C4-2B (cell line): ENCODE data around the gene UBE2E2.

Source experiments
- ZFX ChIP-seq: fragments of 450-650 bp; IDR thresholded peaks from 2 replicates; pipeline ENCODE4 v1.6.1; 2017
- TF ChIP-seq, protein P1 (sequence below): fragments of 450-650 bp; conservative IDR thresholded peaks from 2 replicates; pipeline ENCODE4 v1.5.1; 2017; ENCODE audit warnings: mild to moderate bottlenecking

DNA sequence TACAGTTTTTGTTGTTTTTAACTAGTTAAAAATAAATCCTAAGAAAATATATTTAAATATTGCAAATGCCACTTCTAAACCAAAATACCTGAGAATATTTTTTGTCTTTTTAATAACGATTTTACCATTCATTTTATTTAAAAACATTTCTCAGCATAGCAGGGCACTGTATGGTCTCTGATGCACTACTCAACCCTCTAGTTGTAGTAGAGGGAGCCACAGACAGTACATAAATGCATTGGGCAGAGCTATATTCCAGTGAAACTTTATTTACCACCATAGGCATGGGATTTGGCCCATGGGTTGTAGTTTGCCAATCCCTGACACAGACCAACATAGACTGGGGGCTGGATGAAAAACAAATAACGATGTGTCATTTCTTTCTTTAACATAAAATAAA, 388.2 kb downstream of the UBE2E2 start:
- TF ChIP-seq, protein P1, sequence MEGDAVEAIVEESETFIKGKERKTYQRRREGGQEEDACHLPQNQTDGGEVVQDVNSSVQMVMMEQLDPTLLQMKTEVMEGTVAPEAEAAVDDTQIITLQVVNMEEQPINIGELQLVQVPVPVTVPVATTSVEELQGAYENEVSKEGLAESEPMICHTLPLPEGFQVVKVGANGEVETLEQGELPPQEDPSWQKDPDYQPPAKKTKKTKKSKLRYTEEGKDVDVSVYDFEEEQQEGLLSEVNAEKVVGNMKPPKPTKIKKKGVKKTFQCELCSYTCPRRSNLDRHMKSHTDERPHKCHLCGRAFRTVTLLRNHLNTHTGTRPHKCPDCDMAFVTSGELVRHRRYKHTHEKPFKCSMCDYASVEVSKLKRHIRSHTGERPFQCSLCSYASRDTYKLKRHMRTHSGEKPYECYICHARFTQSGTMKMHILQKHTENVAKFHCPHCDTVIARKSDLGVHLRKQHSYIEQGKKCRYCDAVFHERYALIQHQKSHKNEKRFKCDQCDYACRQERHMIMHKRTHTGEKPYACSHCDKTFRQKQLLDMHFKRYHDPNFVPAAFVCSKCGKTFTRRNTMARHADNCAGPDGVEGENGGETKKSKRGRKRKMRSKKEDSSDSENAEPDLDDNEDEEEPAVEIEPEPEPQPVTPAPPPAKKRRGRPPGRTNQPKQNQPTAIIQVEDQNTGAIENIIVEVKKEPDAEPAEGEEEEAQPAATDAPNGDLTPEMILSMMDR = no peak
- TF ChIP-seq ZFX = no peak
